ENCODE data around the gene EPHB1. TPM values are rescaled to one million over a fixed set of nuclear protein-coding genes. Genes with fewer than 3 reads are reported as not detected.

EPHB1 gene
- total RNA-seq, 5 donors from 2014 or later (not counting 1 experiment from before 2014, with no cell fraction given): 0.28 to 0.72 (median 0.31) TPM; not detected in 1

DNA sequence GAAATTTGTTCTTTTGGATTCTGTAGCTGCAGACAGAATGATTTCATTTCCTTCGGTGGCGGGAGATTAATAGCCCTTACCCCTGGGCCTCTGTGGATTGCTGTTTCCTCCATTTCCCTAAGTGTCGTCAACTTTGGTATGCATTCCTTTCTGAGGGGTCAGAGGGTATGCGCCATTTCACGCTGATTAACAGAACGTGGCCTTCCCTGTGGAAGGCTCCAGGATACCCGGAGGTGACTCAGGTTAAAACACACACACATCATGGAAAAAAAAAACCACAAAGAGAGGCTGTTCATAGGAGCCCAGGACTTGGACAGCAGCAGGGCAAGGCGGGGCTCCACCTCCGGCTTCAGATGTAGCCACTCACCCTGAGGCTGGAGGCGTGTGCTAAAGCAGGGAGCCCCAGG lies 51.9 kb downstream of the EPHB1 start:
- peaks cover 0 to 5% of the 10 kb centered on the region in 2 donors for H3K27me3 Mint-ChIP-seq
- Histone ChIP-seq H3K27me3 (replicated peaks in 1 of 2; ENCODE audit: control insufficient read depth in 2 of 2, extremely low read depth in 1 of 2, insufficient read depth in 2 of 2, low read length in 1 of 2) (no peaks in the 10 kb centered on the region), H3K27ac (ENCODE audit: low read length) (no peak overlapping the region), H3K36me3 (ENCODE audit: control insufficient read depth in 2 of 2, extremely low read depth in 1 of 2, insufficient read depth in 1 of 2, low read length in 1 of 2) (no peaks in the 10 kb centered on the region), H3K4me1 (ENCODE audit: control insufficient read depth in 1 of 2, extremely low read depth in 1 of 2, insufficient read depth in 2 of 2, low read length in 2 of 2) (no peaks in the 10 kb centered on the region), H3K9me3 (no peaks in the 10 kb centered on the region), H3K4me3 (ENCODE audit: control insufficient read depth in 1 of 2, extremely low read depth in 1 of 2, low read length in 1 of 2) (no peak overlapping the region)
- H3K36me3 Mint-ChIP-seq: no peaks in the 10 kb centered on the region
- 78% methylated on average over 6 of the region's 10 CpGs for WGBS (ENCODE audit: insufficient coverage)
- H3K9me3 Mint-ChIP-seq: peaks cover 13 to 26% (median 14%) of the 10 kb centered on the region in 3 donors
- ATAC-seq (replicated peaks in 1 of 4) (no peak), DNase-seq (no peak)
- no peaks in the 10 kb centered on the region for H3K4me1 Mint-ChIP-seq
- H3K4me3 Mint-ChIP-seq: no peak overlapping the region
- CTCF ChIA-PET: no interaction called here
- POLR2A ChIA-PET: no interaction called here
- no peak overlapping the region for H3K27ac Mint-ChIP-seq

GRCh38 chr3:134847349-134847748 lies 52.3 kb downstream of the EPHB1 start:
- H3K27me3 ChIP-seq (replicated peaks in 1 of 2; ENCODE audit: control insufficient read depth in 2 of 2, extremely low read depth in 1 of 2, insufficient read depth in 2 of 2, low read length in 1 of 2): no peaks in the 10 kb centered on the region
- H3K27ac ChIP-seq (ENCODE audit: low read length): no peak overlapping the region
- Mint-ChIP-seq H3K4me3 (no peak overlapping the region), H3K9me3 (peaks cover 12 to 25% (median 12%) of the 10 kb centered on the region in 3 donors), H3K36me3 (no peaks in the 10 kb centered on the region), H3K4me1 (no peaks in the 10 kb centered on the region), H3K27ac (no peak overlapping the region), H3K27me3 (peaks cover 0 to 5% of the 10 kb centered on the region in 2 donors)
- CTCF ChIA-PET: no interaction called here
- no peaks in the 10 kb centered on the region for H3K36me3 ChIP-seq (ENCODE audit: control insufficient read depth in 2 of 2, extremely low read depth in 1 of 2, insufficient read depth in 1 of 2, low read length in 1 of 2)
- DNase-seq (no peak), ATAC-seq (replicated peaks in 1 of 4) (no peak)
- no CpG with 5 or more reads among the region's 2 CpGs for WGBS (ENCODE audit: insufficient coverage)
- H3K4me1 ChIP-seq (ENCODE audit: control insufficient read depth in 1 of 2, extremely low read depth in 1 of 2, insufficient read depth in 2 of 2, low read length in 2 of 2): no peaks in the 10 kb centered on the region
- no peaks in the 10 kb centered on the region for H3K9me3 ChIP-seq
- no peak overlapping the region for H3K4me3 ChIP-seq (ENCODE audit: control insufficient read depth in 1 of 2, extremely low read depth in 1 of 2, low read length in 1 of 2)
- POLR2A ChIA-PET: no interaction called here

DNA sequence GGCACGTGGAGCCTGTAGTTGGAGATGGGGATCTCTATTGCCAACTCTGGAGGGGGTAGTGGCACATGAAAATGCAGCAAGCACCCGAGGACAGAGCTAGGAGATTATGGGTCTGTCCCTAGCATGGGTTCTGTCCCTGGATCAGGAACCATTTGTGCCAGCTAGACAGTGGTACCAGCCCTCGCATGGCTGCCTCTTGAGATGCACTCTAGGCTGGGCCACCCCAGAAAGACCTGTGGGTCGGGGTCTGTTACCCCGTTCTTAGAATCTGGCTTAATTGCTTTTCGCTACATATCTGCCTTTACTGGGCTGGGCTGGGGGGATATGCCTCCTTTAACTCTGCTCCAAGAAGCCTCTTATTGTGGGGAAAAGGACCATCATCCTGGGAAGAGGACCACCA lies 54.5 kb downstream of the EPHB1 start:
- H3K4me3 ChIP-seq (ENCODE audit: control insufficient read depth in 1 of 2, extremely low read depth in 1 of 2, low read length in 1 of 2): no peak overlapping the region
- H3K4me1 ChIP-seq (ENCODE audit: control insufficient read depth in 1 of 2, extremely low read depth in 1 of 2, insufficient read depth in 2 of 2, low read length in 2 of 2): no peaks in the 10 kb centered on the region
- ChIA-PET POLR2A (no interaction called here), CTCF (interaction anchor here in 1 of 2 donors (0.6 kb wide), 1 partner anchor 48 kb away, joined by 3 read pairs; no protein-coding TSS in a partner anchor)
- peaks cover 4 to 5% of the 10 kb centered on the region in 2 donors for H3K27me3 Mint-ChIP-seq
- no peaks in the 10 kb centered on the region for H3K36me3 Mint-ChIP-seq
- ATAC-seq (replicated peaks in 1 of 4): no peak
- H3K27ac ChIP-seq (ENCODE audit: low read length): no peak overlapping the region
- DNase-seq: no peak
- H3K9me3 Mint-ChIP-seq: peaks cover 3 to 4% (median 3%) of the 10 kb centered on the region in 3 donors
- H3K4me1 Mint-ChIP-seq: peaks cover 2 to 9% (median 7%) of the 10 kb centered on the region in 3 donors
- no peaks in the 10 kb centered on the region for H3K9me3 ChIP-seq
- H3K4me3 Mint-ChIP-seq: no peak overlapping the region
- H3K27ac Mint-ChIP-seq: no peak overlapping the region
- H3K27me3 ChIP-seq (replicated peaks in 1 of 2; ENCODE audit: control insufficient read depth in 2 of 2, extremely low read depth in 1 of 2, insufficient read depth in 2 of 2, low read length in 1 of 2): no peaks in the 10 kb centered on the region
- no peaks in the 10 kb centered on the region for H3K36me3 ChIP-seq (ENCODE audit: control insufficient read depth in 2 of 2, extremely low read depth in 1 of 2, insufficient read depth in 1 of 2, low read length in 1 of 2)
- WGBS (ENCODE audit: insufficient coverage): 66% methylated on average over 3 of the region's 6 CpGs

- H3K27ac Mint-ChIP-seq: no peak overlapping the region
- POLR2A ChIA-PET: no interaction called here
- Histone ChIP-seq H3K9me3 (no peaks in the 10 kb centered on the region), H3K36me3 (ENCODE audit: control insufficient read depth in 2 of 2, extremely low read depth in 1 of 2, insufficient read depth in 1 of 2, low read length in 1 of 2) (no peaks in the 10 kb centered on the region), H3K4me3 (ENCODE audit: control insufficient read depth in 1 of 2, extremely low read depth in 1 of 2, low read length in 1 of 2) (no peak overlapping the region), H3K4me1 (ENCODE audit: control insufficient read depth in 1 of 2, extremely low read depth in 1 of 2, insufficient read depth in 2 of 2, low read length in 2 of 2) (no peaks in the 10 kb centered on the region), H3K27ac (ENCODE audit: low read length) (no peak overlapping the region), H3K27me3 (replicated peaks in 1 of 2; ENCODE audit: control insufficient read depth in 2 of 2, extremely low read depth in 1 of 2, insufficient read depth in 2 of 2, low read length in 1 of 2) (no peaks in the 10 kb centered on the region)
- no peaks in the 10 kb centered on the region for H3K36me3 Mint-ChIP-seq
- ATAC-seq (replicated peaks in 1 of 4): no peak
- CTCF ChIA-PET: no interaction called here
- 75% methylated on average over 3 of the region's 3 CpGs for WGBS (ENCODE audit: insufficient coverage)
- peaks cover 3 to 4% of the 10 kb centered on the region in 2 donors for H3K27me3 Mint-ChIP-seq
- H3K9me3 Mint-ChIP-seq: peaks cover 0 to 4% (median 0%) of the 10 kb centered on the region in 3 donors
- H3K4me3 Mint-ChIP-seq: no peak overlapping the region
- no peak for DNase-seq
- peaks cover 2 to 9% (median 7%) of the 10 kb centered on the region in 3 donors for H3K4me1 Mint-ChIP-seq
Observed at GRCh38 chr3:134850761-134851160, 55.7 kb downstream of the EPHB1 start.

GRCh38 chr3:134852132-134852531 lies 57.1 kb downstream of the EPHB1 start:
- no peak overlapping the region for H3K4me3 Mint-ChIP-seq
- no peaks in the 10 kb centered on the region for H3K36me3 Mint-ChIP-seq
- Histone ChIP-seq H3K27ac (ENCODE audit: low read length) (no peak overlapping the region), H3K9me3 (no peaks in the 10 kb centered on the region), H3K4me1 (ENCODE audit: control insufficient read depth in 1 of 2, extremely low read depth in 1 of 2, insufficient read depth in 2 of 2, low read length in 2 of 2) (no peaks in the 10 kb centered on the region), H3K4me3 (ENCODE audit: control insufficient read depth in 1 of 2, extremely low read depth in 1 of 2, low read length in 1 of 2) (no peak overlapping the region), H3K36me3 (ENCODE audit: control insufficient read depth in 2 of 2, extremely low read depth in 1 of 2, insufficient read depth in 1 of 2, low read length in 1 of 2) (no peaks in the 10 kb centered on the region), H3K27me3 (replicated peaks in 1 of 2; ENCODE audit: control insufficient read depth in 2 of 2, extremely low read depth in 1 of 2, insufficient read depth in 2 of 2, low read length in 1 of 2) (no peaks in the 10 kb centered on the region)
- WGBS (ENCODE audit: insufficient coverage): 93% methylated on average over 3 of the region's 4 CpGs
- H3K27me3 Mint-ChIP-seq: peaks cover 0 to 4% of the 10 kb centered on the region in 2 donors
- POLR2A ChIA-PET: no interaction called here
- ATAC-seq (replicated peaks in 1 of 4) (no peak), DNase-seq (no peak)
- H3K27ac Mint-ChIP-seq: no peak overlapping the region
- H3K4me1 Mint-ChIP-seq: peaks cover 2 to 9% (median 7%) of the 10 kb centered on the region in 3 donors
- CTCF ChIA-PET: no interaction called here
- peaks cover 0 to 4% (median 0%) of the 10 kb centered on the region in 3 donors for H3K9me3 Mint-ChIP-seq

DNA sequence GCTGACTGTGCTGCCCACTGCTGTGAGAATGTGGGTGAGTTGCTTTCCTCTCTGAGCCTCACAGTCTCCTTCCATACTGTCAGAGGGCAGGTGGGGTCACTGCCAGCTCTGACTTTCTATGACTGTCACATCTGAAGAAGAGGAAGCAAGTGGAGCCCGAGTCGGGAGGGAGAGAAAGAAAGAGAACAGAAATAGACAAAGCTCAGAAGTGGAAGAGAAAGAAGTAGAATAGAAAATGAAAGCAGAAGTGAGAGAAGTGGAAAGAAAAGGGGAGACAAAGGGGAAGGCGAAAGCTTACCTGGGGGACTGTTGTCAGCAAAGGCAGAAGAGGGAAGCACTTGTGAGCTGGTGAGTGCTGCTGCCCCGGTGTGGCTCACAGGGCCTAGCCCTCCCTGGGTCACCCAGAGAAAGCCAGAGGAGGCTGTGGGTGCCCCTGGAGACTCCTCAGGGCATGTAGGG lies 57.9 kb downstream of the EPHB1 start:
- H3K27me3 ChIP-seq (replicated peaks in 1 of 2; ENCODE audit: control insufficient read depth in 2 of 2, extremely low read depth in 1 of 2, insufficient read depth in 2 of 2, low read length in 1 of 2): no peaks in the 10 kb centered on the region
- H3K27ac Mint-ChIP-seq: peak overlapping the region in 1 of 2 donors; percentile 24
- H3K4me3 ChIP-seq (ENCODE audit: control insufficient read depth in 1 of 2, extremely low read depth in 1 of 2, low read length in 1 of 2): no peak overlapping the region
- H3K36me3 Mint-ChIP-seq: no peaks in the 10 kb centered on the region
- H3K4me1 ChIP-seq (ENCODE audit: control insufficient read depth in 1 of 2, extremely low read depth in 1 of 2, insufficient read depth in 2 of 2, low read length in 2 of 2): no peaks in the 10 kb centered on the region
- no peak overlapping the region for H3K4me3 Mint-ChIP-seq
- peaks cover 0 to 4% (median 0%) of the 10 kb centered on the region in 3 donors for H3K9me3 Mint-ChIP-seq
- no peak for DNase-seq
- H3K27me3 Mint-ChIP-seq: peaks cover 0 to 4% of the 10 kb centered on the region in 2 donors
- ChIA-PET CTCF (no interaction called here), POLR2A (no interaction called here)
- no peaks in the 10 kb centered on the region for H3K36me3 ChIP-seq (ENCODE audit: control insufficient read depth in 2 of 2, extremely low read depth in 1 of 2, insufficient read depth in 1 of 2, low read length in 1 of 2)
- no peak for ATAC-seq (replicated peaks in 1 of 4)
- no peak overlapping the region for H3K27ac ChIP-seq (ENCODE audit: low read length)
- H3K9me3 ChIP-seq: no peaks in the 10 kb centered on the region
- H3K4me1 Mint-ChIP-seq: peaks cover 2 to 9% (median 7%) of the 10 kb centered on the region in 3 donors
- WGBS (ENCODE audit: insufficient coverage): 8% methylated on average over 4 of the region's 4 CpGs

- Mint-ChIP-seq H3K36me3 (no peaks in the 10 kb centered on the region), H3K4me1 (peaks cover 2 to 9% (median 7%) of the 10 kb centered on the region in 3 donors), H3K4me3 (no peak overlapping the region), H3K9me3 (peaks cover 0 to 4% (median 0%) of the 10 kb centered on the region in 3 donors), H3K27ac (no peak overlapping the region), H3K27me3 (peaks cover 0 to 8% of the 10 kb centered on the region in 2 donors)
- no peak for DNase-seq
- ChIA-PET CTCF (no interaction called here), POLR2A (no interaction called here)
- H3K9me3 ChIP-seq: no peaks in the 10 kb centered on the region
- no peaks in the 10 kb centered on the region for H3K27me3 ChIP-seq (replicated peaks in 1 of 2; ENCODE audit: control insufficient read depth in 2 of 2, extremely low read depth in 1 of 2, insufficient read depth in 2 of 2, low read length in 1 of 2)
- 84% methylated on average over 5 of the region's 6 CpGs for WGBS (ENCODE audit: insufficient coverage)
- H3K36me3 ChIP-seq (ENCODE audit: control insufficient read depth in 2 of 2, extremely low read depth in 1 of 2, insufficient read depth in 1 of 2, low read length in 1 of 2): no peaks in the 10 kb centered on the region
- H3K4me3 ChIP-seq (ENCODE audit: control insufficient read depth in 1 of 2, extremely low read depth in 1 of 2, low read length in 1 of 2): no peak overlapping the region
- no peak for ATAC-seq (replicated peaks in 1 of 4)
- no peaks in the 10 kb centered on the region for H3K4me1 ChIP-seq (ENCODE audit: control insufficient read depth in 1 of 2, extremely low read depth in 1 of 2, insufficient read depth in 2 of 2, low read length in 2 of 2)
- H3K27ac ChIP-seq (ENCODE audit: low read length): no peak overlapping the region
Observed at GRCh38 chr3:134854254-134854653, 59.2 kb downstream of the EPHB1 start.

Measured in T-cell (primary cell).